Activated T-cell treated with anti-CD3 and anti-CD28 coated beads for 4 hours (primary cell): Measurements from ENCODE around the gene GDF2.

Experiments used
- DNase-seq: peaks from one replicate; pipeline ENCODE4 v3.0.0-alpha.2; 2020

The GDF2 gene

GRCh38 chr10:47371629-47372485 lies 49.6 kb downstream of the GDF2 start:
- no peak for DNase-seq

GRCh38 chr10:47372726-47373125 lies 50.5 kb downstream of the GDF2 start:
- DNase-seq = no peak

GRCh38 chr10:47374611-47375536 lies 52.6 kb downstream of the GDF2 start:
- DNase-seq = no peak

GRCh38 chr10:47376522-47377220 lies 54.4 kb downstream of the GDF2 start:
- no peak for DNase-seq
